ENCODE results near the gene PDCD1.

PDCD1 gene

DNA sequence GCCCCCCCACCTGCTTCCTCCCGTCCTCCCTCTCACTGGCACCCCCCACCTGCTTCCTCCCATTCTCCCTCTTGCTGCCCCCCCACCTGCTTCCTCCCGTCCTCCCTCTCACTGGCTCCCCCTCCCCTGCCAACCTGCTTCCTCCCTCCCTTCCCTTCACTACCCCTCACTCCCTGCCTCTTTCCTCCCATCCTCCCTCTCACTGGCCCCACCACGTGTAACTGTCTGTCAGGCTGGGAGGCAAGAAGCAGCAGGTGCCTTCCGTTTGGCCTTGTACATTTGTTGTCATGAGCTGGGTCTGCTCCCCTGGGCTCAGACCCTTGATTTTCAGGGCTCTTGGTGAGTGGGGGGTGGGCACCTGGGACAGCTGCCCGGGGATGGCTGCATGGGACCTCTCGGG, 29.9 kb upstream of the PDCD1 start:
- DNase-seq, result peak in 2 of 3 donors; percentile 39 to 45
- peaks cover 0 to 5% (median 0%) of the 10 kb centered on the region in 5 experiments for H3K9me3 ChIP-seq (ENCODE audit: control extremely low read depth in 1 of 5, control insufficient read depth in 4 of 5, insufficient read depth in 2 of 5, low read depth in 1 of 5, low read length in 4 of 5)
- no peaks in the 10 kb centered on the region for H3K27me3 ChIP-seq (replicated peaks in 2 of 5; ENCODE audit: control insufficient read depth in 4 of 5, insufficient read depth in 5 of 5, low read length in 4 of 5)
- WGBS (ENCODE audit: insufficient coverage), result 30% methylated on average over 2 of the region's 6 CpGs
- peaks cover 6 to 45% (median 21%) of the 10 kb centered on the region in 4 experiments for H3K36me3 ChIP-seq (ENCODE audit: control insufficient read depth in 4 of 4, insufficient read depth in 4 of 4, low read length in 3 of 4)
- no peak overlapping the region for H3K27ac ChIP-seq (ENCODE audit: insufficient read depth in 1 of 2, low read depth in 1 of 2, low read length in 2 of 2, poor library complexity in 1 of 2, severe bottlenecking in 2 of 2)
- no peak overlapping the region for H3K4me3 ChIP-seq (ENCODE audit: control insufficient read depth in 1 of 7, extremely low read depth in 1 of 7, insufficient read depth in 4 of 7, low read depth in 2 of 7, low read length in 6 of 7)
- ChIA-PET POLR2A (interaction anchor here (0.5 kb wide), 1 partner anchor 946 kb away, joined by 3 read pairs; no protein-coding TSS in a partner anchor), CTCF (no interaction called here)
- H3K4me1 ChIP-seq (ENCODE audit: control extremely low read depth in 1 of 4, control insufficient read depth in 4 of 4, insufficient read depth in 4 of 4, low read length in 3 of 4), result peaks cover 0 to 6% (median 4%) of the 10 kb centered on the region in 4 experiments

DNA sequence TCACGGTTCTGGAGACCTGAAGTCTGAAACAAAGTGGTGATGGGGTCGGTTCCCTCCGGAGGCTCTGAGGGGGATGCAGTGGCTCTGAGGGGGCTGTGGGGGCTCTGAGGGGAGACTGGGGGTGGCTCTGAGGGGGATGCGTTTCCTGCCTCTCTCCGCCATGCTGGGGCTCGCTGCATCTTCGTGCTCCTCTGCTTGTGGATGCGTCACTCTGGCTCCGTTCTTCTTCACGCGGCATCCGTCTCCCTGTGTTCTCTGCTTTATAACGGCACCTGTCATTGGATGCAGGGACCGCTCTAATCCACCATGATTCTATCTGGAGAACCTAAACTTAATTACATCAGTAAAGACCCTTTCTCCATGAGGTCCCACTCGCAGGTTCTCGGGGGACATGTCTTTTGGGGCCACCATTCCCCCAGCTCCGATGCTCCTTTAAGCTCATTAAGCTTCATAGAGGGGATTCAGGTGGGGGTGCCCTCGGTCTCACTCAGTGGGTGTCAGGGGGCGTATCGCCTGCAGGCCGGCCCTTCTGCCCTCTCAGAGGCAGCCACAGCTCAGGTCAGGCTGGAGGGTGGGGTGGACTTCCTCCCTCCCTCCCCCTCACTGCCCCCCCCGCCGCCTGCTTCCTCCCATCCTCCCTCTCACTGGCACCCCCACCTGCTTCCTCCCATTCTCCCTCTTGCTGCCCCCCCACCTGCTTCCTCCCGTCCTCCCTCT, 29.3 kb upstream of the PDCD1 start:
- Histone ChIP-seq H3K27ac (ENCODE audit: insufficient read depth in 1 of 2, low read depth in 1 of 2, low read length in 2 of 2, poor library complexity in 1 of 2, severe bottlenecking in 2 of 2) (no peak overlapping the region), H3K27me3 (replicated peaks in 2 of 5; ENCODE audit: control insufficient read depth in 4 of 5, insufficient read depth in 5 of 5, low read length in 4 of 5) (no peaks in the 10 kb centered on the region), H3K36me3 (ENCODE audit: control insufficient read depth in 4 of 4, insufficient read depth in 4 of 4, low read length in 3 of 4) (peaks cover 6 to 45% (median 21%) of the 10 kb centered on the region in 4 experiments), H3K4me3 (ENCODE audit: control insufficient read depth in 1 of 7, extremely low read depth in 1 of 7, insufficient read depth in 4 of 7, low read depth in 2 of 7, low read length in 6 of 7) (no peak overlapping the region), H3K4me1 (ENCODE audit: control extremely low read depth in 1 of 4, control insufficient read depth in 4 of 4, insufficient read depth in 4 of 4, low read length in 3 of 4) (peaks cover under 1 to 10% (median 7%) of the 10 kb centered on the region in 4 experiments), H3K9me3 (ENCODE audit: control extremely low read depth in 1 of 5, control insufficient read depth in 4 of 5, insufficient read depth in 2 of 5, low read depth in 1 of 5, low read length in 4 of 5) (peaks cover 0 to 5% (median 0%) of the 10 kb centered on the region in 5 experiments)
- POLR2A ChIA-PET, result no interaction called here
- CTCF ChIA-PET, result no interaction called here
- peak in 2 of 3 donors; percentile 30 to 50 for DNase-seq
- 83% methylated on average over 9 of the region's 24 CpGs for WGBS (ENCODE audit: insufficient coverage)

DNA sequence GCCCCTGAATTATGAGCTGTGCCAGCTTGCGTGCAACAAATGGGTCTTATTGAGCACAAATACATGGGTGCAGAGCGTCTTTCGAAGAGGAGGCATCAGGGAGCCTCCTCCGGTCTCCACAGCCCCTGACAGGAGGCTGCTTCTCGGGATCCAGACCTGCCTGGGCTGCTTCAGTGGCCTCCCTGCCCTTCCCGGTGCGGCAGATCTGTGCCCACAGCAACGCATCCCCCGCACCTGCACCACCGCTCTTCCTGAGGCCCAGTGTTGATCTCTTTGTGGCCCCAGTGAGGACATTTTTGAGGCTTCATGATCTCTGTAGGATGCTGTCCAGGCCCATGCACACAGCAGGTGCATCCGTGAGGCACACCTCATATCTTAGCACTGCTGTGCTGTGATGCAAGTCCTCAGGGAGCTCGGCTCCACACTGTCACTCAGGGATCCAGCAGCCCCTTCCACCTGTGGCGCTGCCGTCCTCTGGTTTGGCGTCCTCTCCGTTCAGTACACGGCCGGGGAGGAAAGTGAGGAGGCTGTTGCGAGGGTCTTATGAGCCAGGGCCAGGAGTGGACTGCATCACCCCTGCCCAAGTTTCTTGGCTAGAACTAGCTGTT, 28.2 kb upstream of the PDCD1 start:
- Histone ChIP-seq H3K4me1 (ENCODE audit: control extremely low read depth in 1 of 4, control insufficient read depth in 4 of 4, insufficient read depth in 4 of 4, low read length in 3 of 4) (peaks cover 6 to 20% (median 15%) of the 10 kb centered on the region in 4 experiments), H3K4me3 (ENCODE audit: control insufficient read depth in 1 of 7, extremely low read depth in 1 of 7, insufficient read depth in 4 of 7, low read depth in 2 of 7, low read length in 6 of 7) (no peak overlapping the region), H3K36me3 (ENCODE audit: control insufficient read depth in 4 of 4, insufficient read depth in 4 of 4, low read length in 3 of 4) (peaks cover 6 to 40% (median 21%) of the 10 kb centered on the region in 4 experiments), H3K27me3 (replicated peaks in 2 of 5; ENCODE audit: control insufficient read depth in 4 of 5, insufficient read depth in 5 of 5, low read length in 4 of 5) (no peaks in the 10 kb centered on the region), H3K27ac (ENCODE audit: insufficient read depth in 1 of 2, low read depth in 1 of 2, low read length in 2 of 2, poor library complexity in 1 of 2, severe bottlenecking in 2 of 2) (no peak overlapping the region), H3K9me3 (ENCODE audit: control extremely low read depth in 1 of 5, control insufficient read depth in 4 of 5, insufficient read depth in 2 of 5, low read depth in 1 of 5, low read length in 4 of 5) (peaks cover 0 to 5% (median 0%) of the 10 kb centered on the region in 5 experiments)
- DNase-seq, result no peak
- POLR2A ChIA-PET, result no interaction called here
- CTCF ChIA-PET, result no interaction called here
- WGBS (ENCODE audit: insufficient coverage), result 94% methylated on average over 18 of the region's 19 CpGs

DNA sequence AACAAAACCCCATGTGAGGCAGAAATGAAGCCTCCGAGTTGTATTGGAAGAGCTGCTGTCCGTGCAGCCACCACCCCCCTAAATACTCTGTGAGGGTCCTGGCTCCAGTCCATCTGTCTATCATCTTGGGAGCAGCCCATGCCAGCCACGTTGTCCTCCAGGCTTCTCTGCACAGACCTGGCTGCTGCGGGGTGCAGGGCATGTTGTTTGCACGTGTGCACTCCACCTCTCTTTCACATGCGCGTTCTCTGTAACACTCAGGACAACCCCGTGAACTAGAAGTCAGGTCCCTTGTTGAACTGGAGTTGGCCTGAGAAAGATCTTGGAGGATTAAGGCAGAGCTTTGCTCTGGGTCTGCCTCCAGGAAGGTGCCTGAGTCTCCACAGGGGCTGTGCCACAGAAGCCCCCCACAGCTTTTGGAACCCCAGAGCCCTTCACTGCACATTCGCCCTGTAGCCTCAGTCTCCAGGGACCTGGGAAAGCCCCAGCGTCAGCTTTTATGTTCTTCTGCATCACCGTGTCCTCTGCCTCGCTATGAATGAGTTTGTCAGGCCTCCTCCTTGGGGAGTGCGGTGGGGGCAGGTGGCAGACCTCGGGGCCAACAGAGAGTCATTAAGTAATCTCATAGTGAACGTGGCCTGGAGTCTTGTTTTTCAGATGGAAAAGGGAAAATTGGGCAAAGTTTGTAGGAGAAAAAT, 27.4 kb upstream of the PDCD1 start:
- POLR2A ChIA-PET, result no interaction called here
- CTCF ChIA-PET, result no interaction called here
- no peaks in the 10 kb centered on the region for H3K27me3 ChIP-seq (replicated peaks in 2 of 5; ENCODE audit: control insufficient read depth in 4 of 5, insufficient read depth in 5 of 5, low read length in 4 of 5)
- no peak overlapping the region for H3K27ac ChIP-seq (ENCODE audit: insufficient read depth in 1 of 2, low read depth in 1 of 2, low read length in 2 of 2, poor library complexity in 1 of 2, severe bottlenecking in 2 of 2)
- DNase-seq, result no peak
- H3K4me3 ChIP-seq (ENCODE audit: control insufficient read depth in 1 of 7, extremely low read depth in 1 of 7, insufficient read depth in 4 of 7, low read depth in 2 of 7, low read length in 6 of 7), result no peak overlapping the region
- peaks cover 6 to 22% (median 20%) of the 10 kb centered on the region in 4 experiments for H3K4me1 ChIP-seq (ENCODE audit: control extremely low read depth in 1 of 4, control insufficient read depth in 4 of 4, insufficient read depth in 4 of 4, low read length in 3 of 4)
- 95% methylated on average over 14 of the region's 15 CpGs for WGBS (ENCODE audit: insufficient coverage)
- H3K9me3 ChIP-seq (ENCODE audit: control extremely low read depth in 1 of 5, control insufficient read depth in 4 of 5, insufficient read depth in 2 of 5, low read depth in 1 of 5, low read length in 4 of 5), result peaks cover 0 to 5% (median 0%) of the 10 kb centered on the region in 5 experiments
- H3K36me3 ChIP-seq (ENCODE audit: control insufficient read depth in 4 of 4, insufficient read depth in 4 of 4, low read length in 3 of 4), result peaks cover 6 to 40% (median 19%) of the 10 kb centered on the region in 4 experiments

DNA sequence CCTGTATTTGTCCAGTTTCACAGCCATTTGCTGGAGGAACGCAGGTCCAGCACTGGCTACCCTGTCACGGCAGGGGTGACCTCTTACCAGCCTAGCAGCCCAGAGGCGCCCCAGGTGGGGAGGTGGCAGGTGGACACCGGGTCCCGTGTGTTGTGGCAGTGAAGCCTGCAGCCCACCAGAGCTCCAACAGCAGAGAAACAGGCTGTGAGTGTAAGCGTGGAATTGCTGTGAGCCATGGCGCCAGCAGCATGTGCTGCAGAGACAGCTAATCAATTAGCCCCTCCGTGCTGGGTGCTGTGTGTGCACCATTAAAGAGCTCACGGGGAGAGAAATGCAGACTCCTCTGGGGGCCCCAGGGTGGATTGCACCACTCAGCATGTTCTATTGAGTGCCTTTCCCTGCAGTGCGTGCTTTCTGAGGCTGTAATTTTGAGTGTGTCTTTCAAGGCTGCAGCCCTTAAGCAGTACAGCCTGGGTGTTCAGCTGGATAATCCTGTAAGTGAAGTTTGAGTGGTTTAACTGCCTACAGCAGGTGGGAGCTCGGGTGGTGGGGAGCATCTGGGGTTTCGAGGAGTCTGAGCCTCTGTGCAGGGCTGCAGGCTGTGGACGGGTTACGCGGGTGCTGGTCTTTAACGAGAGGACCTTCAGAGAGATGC, 26.7 kb upstream of the PDCD1 start:
- Histone ChIP-seq H3K4me3 (ENCODE audit: control insufficient read depth in 1 of 7, extremely low read depth in 1 of 7, insufficient read depth in 4 of 7, low read depth in 2 of 7, low read length in 6 of 7) (no peak overlapping the region), H3K27ac (ENCODE audit: insufficient read depth in 1 of 2, low read depth in 1 of 2, low read length in 2 of 2, poor library complexity in 1 of 2, severe bottlenecking in 2 of 2) (no peak overlapping the region), H3K9me3 (ENCODE audit: control extremely low read depth in 1 of 5, control insufficient read depth in 4 of 5, insufficient read depth in 2 of 5, low read depth in 1 of 5, low read length in 4 of 5) (peaks cover 0 to 5% (median 0%) of the 10 kb centered on the region in 5 experiments), H3K36me3 (ENCODE audit: control insufficient read depth in 4 of 4, insufficient read depth in 4 of 4, low read length in 3 of 4) (peaks cover 6 to 36% (median 19%) of the 10 kb centered on the region in 4 experiments), H3K4me1 (ENCODE audit: control extremely low read depth in 1 of 4, control insufficient read depth in 4 of 4, insufficient read depth in 4 of 4, low read length in 3 of 4) (peaks cover 6 to 28% (median 27%) of the 10 kb centered on the region in 4 experiments), H3K27me3 (replicated peaks in 2 of 5; ENCODE audit: control insufficient read depth in 4 of 5, insufficient read depth in 5 of 5, low read length in 4 of 5) (no peaks in the 10 kb centered on the region)
- ChIA-PET POLR2A (no interaction called here), CTCF (no interaction called here)
- DNase-seq, result no peak
- WGBS (ENCODE audit: insufficient coverage), result 97% methylated on average over 16 of the region's 16 CpGs

DNA sequence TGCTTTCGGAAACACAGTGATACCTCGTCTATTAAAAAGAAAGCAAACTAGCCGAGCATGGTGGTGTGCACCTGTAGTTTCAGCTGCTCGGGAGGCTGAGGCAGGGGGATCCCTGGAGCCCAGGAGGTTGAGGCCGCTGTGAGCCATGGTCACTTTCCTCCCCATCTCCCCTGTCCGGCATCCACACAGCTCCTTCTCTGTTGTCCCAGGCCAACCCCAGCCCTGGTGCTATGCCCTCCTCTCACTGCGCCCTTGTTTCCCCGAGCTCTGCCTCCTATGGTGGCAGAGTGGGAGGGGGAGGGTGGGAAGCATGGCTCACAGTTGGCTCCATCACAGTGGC, 26.2 kb upstream of the PDCD1 start:
- Histone ChIP-seq H3K9me3 (ENCODE audit: control extremely low read depth in 1 of 5, control insufficient read depth in 4 of 5, insufficient read depth in 2 of 5, low read depth in 1 of 5, low read length in 4 of 5) (peaks cover 0 to 5% (median 0%) of the 10 kb centered on the region in 5 experiments), H3K27ac (ENCODE audit: insufficient read depth in 1 of 2, low read depth in 1 of 2, low read length in 2 of 2, poor library complexity in 1 of 2, severe bottlenecking in 2 of 2) (no peak overlapping the region), H3K4me3 (ENCODE audit: control insufficient read depth in 1 of 7, extremely low read depth in 1 of 7, insufficient read depth in 4 of 7, low read depth in 2 of 7, low read length in 6 of 7) (no peak overlapping the region), H3K4me1 (ENCODE audit: control extremely low read depth in 1 of 4, control insufficient read depth in 4 of 4, insufficient read depth in 4 of 4, low read length in 3 of 4) (peaks cover 6 to 33% (median 31%) of the 10 kb centered on the region in 4 experiments), H3K36me3 (ENCODE audit: control insufficient read depth in 4 of 4, insufficient read depth in 4 of 4, low read length in 3 of 4) (peaks cover 6 to 35% (median 19%) of the 10 kb centered on the region in 4 experiments), H3K27me3 (replicated peaks in 2 of 5; ENCODE audit: control insufficient read depth in 4 of 5, insufficient read depth in 5 of 5, low read length in 4 of 5) (no peaks in the 10 kb centered on the region)
- no peak for DNase-seq
- ChIA-PET CTCF (no interaction called here), POLR2A (no interaction called here)
- 98% methylated on average over 7 of the region's 8 CpGs for WGBS (ENCODE audit: insufficient coverage)

All from common myeloid progenitor, CD34-positive (primary cell).